GM18868 (cell line): ENCODE results near the gene STN1.

Experiments
- ATAC-seq: cut with Tn5 transposase; IDR thresholded peaks from one replicate; pipeline ENCODE4 v1.9.1; 2021; ENCODE audit warnings: mild to moderate bottlenecking, moderate library complexity; ENCODE audit not compliant: unreplicated experiment

The STN1 gene, protein sequence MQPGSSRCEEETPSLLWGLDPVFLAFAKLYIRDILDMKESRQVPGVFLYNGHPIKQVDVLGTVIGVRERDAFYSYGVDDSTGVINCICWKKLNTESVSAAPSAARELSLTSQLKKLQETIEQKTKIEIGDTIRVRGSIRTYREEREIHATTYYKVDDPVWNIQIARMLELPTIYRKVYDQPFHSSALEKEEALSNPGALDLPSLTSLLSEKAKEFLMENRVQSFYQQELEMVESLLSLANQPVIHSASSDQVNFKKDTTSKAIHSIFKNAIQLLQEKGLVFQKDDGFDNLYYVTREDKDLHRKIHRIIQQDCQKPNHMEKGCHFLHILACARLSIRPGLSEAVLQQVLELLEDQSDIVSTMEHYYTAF

DNA sequence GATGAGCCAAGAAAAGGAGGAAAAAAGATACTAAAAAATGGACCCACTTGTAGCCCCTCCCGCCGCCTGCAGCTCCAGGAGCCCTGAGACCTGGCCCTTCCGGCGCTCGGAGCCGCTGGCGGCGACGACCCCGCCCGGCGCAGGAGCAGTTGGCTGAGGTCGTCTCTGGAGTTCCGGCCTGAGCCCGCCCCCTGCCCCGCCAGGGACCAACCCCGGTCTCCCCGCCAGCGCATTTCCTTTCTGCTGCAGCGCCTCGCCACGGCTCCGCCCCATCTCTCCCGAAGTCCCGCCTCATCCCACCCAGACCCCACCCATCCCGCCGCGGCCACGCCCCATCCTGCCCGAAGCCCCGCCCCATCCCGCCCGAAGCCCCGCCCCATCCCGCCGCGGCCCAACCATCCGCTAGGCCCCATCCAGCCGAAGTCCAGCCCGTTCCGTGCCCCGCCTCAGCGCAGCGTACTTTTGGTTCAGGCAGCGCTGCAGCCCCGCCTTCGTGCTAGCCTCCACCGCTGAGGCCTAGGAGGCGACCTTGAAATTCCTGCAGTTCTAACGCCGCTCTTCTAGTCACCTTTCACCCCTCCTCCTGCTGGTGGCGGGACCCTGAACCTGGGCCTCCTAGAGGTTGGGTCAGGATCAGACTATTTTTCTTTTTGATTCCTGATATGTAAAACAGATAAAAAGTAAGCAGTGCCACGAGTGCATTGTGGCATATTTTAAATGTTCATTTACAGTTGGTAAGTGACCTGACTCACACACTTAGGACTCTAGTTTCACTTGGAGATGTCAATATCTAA is at the start of gene STN1:
Gene STN1 (minus strand): TSS at position 132 of the 794 bp plus-strand sequence. CDS start 590 bp downstream, outside the sequence.
- ATAC-seq: peak; percentile 93

DNA sequence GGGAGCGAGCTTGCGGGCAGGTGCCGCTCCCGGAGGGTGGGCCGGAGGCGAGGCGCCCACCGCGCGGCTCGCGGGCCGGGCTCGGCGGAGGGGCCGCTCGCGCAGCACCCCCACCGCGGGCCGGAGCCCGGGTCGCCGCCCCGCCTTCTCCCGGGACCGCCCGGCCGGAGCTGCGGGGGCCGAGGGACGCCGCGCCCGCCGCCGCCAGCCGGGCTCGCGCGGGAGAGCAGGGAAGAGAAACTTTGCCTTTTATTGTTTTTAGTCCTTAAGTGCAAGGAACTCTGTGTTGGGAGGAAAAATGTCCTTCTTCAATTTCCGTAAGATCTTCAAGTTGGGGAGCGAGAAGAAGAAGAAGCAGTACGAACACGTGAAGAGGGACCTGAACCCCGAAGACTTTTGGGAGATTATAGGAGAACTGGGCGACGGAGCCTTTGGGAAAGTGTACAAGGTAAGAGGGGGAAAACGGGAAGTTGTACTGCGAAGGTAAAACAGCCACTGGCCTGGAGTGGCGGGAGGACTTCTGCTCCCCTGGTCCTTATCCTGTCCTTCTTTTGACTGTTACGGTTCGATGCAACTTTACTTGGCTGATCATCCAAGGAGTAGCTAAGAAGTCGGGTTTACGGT is 49.6 kb upstream of the STN1 start:
- peak; percentile 42 for ATAC-seq

DNA sequence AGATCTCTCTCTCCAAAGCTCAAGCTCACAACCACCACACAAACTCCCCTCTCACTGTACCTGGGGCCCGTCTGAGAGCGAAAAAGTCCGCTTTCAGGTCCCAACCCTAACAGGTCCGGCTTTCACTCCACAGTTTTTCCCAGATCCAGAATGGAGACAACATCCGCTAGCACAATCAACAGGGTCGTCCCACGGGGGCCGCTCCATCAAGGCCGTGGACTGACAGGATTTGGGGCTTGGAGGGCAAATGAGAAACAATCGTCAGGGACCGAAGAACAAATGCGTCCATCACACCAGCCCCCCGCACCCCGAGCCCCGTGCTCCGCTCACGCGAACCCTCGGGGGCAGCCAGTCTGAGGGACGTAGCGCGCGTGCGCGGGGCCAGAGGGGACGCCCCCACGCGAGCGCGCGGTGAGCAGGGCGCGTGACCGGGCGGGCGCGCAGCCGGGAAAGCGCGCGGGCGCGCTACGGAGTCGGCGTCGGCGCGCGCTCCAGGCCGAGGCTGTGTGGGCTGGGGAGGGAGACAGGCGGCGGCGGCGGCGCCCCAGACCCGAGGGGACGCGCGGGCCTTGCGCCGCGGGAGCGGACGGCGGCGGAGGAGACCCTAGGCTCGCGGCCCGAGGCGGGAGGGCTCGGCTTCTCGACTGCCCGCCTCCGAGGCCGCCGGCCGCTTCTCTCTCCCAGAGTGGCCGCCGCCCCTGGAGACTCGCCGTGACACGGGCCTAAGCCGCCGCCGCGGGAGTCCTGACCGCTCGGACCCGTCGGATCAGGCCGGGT is 48.9 kb upstream of the STN1 start, which contains the start of gene SLK:
Gene SLK (plus strand): TSS at position 470 of the 777 bp plus-strand sequence. CDS start 606 bp downstream, outside the sequence.
- ATAC-seq: peak; percentile 78

DNA sequence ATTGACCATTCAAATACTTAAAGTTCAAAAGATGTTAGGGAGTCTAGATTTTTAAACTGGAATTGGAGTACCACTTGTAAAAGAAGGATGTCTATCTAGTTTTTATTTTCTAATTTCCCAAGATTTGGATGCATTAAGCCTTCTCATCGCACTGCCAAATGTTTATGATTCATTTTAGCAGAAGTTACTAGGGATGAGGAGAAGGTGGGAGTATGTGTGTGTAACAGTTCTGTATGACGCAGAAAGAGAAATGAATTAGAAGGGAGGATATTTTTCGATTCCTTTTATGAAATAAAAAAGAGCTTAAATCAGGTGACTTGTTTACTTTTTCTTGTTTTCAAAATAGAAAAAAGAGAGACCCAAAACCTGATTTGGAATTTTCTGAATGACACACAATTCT is 42.1 kb upstream of the STN1 start:
- no peak for ATAC-seq

DNA sequence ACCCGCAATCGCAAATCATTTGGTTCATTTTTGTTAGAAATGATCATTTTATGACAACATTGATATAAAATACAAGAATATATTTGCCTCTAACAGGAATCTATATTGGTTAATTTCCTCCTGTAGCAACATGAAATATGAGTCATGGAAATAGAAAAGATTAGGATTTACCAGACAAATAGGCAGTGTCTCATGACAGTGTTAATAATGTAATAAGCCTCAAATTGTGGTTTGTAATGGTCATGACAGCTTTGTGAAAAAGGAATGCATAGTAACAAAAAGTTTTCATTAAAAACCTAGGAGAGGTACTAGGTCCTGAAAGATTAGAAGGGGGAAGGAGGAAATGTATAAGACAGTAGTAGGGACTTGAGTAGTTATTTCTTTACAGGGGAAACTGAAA is 41.0 kb upstream of the STN1 start:
- ATAC-seq: no peak

DNA sequence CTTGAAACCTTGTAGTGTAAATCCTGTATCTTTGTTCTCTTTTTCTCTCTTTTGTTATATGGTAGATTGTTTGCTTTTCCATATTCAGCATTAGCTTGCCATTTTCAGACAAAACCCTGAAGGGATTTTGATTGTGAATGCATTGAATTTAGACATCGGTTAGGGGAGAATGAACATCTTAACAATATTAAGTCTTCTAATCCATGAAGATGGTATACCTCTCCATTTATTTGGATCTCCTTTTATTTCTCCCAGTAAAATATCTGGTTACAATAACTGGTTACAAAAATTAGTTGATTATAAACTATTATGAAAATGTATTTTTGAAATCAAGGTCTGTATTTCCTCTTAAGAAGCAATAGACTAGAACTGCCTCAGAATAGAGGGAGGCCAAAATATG is 36.6 kb upstream of the STN1 start:
- no peak for ATAC-seq

DNA sequence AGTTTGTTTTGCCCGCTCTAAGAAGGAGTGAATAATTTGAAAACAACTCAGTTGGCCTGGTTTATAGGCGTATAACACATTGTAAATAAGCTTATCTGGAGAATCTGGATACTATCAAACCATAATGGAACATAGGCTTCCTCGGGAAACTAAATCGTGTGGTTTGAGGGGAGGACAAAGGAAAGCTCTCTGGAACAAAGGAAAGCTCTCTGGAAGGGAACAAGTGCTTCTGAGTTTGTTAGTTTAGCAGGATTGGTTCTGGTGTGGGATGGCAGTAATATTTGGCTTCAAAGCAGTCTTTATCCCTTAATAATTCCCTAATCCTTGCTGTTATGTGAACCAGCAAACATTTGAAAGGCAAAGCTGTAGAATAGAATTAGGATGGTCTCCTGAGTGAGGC is 34.0 kb upstream of the STN1 start:
- no peak for ATAC-seq

DNA sequence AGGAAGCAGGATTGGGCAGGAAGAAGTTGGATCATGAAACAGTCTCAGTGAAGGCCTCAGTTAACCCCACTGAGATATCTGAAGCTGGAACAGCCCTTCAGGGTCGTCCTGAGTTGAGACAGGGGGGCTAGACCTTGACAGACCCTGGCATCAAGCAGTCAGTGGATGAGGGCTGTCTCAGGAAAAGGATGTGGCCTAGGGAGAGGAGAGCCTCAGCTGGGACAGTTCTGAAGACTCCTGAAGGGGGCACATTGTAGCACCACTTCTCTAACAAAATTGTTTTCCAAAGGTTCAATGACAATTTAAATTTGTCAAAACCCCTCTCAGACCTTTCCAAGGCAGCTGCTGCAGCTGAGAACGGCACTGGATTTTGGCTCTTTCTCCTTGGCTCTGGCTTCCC is 33.2 kb upstream of the STN1 start:
- no peak for ATAC-seq

DNA sequence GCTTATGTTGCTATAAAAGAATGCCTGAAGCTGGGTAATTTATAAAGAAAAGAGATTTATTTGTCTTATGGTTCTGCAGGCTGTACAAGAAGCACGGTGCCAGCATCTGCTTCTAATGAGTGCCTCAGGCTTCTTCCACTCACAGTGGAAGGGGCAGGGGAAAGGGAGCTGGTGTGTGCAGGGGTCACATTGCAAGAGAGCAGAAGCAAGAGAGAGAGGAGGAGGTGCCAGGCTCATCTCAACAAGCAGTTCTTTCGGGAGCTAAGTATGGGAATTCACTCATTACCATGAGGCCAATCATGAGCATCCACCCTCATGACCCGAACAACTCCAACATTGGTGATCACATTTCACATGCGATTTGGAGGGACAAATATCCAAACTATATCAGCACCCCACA is 31.7 kb upstream of the STN1 start:
- ATAC-seq: no peak

DNA sequence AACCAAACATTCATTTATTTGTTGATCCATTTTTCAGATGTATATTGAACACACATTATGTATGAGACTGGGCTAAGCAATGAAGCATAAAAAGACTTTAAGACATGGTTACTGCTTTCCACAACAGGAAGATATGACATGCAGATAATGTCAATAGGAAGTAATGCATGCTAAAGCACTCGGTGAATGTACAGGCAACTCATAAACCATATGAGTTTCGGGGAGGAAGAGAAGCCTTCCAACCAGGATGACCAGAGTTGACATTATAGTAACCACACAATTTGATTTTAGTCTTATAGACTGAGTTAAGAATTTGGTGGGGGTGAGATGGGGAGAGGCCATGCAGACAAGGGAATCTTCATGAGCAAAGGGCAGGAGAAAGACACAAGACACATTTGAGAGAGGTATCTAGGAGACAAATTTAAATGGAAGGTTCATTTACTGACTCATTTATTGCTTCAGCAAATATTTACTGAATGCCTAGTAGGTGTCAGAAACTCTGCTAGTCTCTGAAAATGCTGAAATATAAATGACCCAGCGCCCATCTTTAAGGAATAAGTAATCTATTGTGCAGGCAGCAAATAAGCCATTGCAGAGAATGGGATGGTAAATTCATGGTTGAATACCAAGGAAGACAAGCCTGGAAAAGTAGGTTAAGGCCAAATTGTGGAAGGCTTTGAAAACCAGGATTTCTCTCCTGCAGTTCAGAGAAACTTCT is 30.0 kb upstream of the STN1 start:
- ATAC-seq: no peak

DNA sequence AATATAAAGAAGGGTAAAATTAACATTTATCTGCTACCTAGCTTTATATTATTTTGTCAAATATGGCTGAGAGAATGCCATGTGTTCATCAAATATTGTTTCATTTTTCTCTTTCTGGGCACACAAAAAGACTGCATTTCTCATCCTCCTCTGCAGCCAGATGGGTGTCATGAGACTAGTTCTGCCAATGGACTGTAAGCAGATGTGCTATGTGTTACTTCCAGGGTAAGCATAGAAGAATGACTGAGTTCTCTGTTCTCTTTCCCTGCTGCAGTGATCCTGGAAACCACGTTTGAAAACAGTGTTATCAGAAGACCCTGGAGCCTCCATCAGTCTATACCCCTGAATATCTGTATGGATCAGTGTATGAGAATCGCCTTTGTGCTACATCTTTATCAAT is 24.9 kb upstream of the STN1 start:
- ATAC-seq: no peak

DNA sequence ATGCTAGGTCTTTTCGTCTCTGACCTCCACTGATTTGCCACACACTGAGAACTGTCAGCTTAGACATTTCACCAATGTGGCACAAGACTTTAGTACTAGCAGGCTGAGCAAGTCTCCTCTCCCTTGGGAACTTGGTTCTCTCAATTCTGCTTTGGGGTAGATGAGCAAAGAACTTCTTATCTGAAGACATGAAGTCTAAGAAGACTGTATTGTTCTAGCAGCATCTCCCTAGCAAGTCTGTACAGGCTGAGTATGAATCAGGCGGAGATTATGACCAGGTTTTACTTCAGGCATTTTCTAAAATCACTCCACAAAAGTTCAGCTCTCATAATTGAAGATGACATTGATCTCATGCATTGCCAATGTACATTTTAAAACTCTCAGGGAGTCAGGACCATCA is 23.8 kb upstream of the STN1 start:
- no peak for ATAC-seq

DNA sequence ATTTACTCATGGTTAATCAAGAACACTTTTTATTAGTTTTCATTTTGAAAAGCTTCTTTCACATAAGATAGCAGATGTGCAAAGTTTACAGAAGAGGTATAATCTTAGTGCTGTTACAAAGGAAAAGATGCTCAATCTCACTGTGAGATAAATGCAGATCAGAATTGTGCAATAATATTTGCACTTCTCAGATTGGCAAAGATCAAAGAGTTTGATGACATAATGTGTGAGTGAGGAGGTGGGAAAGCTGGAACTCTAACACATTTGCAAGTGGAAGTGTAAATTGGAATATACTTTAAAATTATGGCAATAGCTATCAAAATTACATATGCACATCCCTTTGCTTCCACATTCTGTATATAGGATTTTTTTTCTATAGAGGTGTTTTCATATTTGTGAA is 21.5 kb upstream of the STN1 start:
- ATAC-seq: no peak

DNA sequence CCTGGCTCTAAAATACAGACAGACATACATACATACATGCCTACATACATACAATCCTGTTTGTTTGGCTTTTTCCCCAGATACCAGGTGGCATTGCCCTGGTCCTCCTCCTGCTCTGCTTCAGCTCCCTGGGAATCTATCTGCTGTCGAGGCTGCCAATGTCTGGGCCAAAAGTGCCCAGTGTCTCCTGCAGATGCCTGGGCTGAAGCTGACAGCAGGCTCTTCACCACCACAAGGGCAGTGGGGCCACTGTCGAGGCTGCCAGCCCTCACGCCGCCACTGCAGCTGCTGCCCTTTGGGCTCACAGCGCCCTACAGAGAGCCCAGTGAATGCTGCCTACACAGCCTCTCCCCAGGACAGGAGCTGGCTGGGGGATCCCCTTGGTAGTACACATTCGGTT is 18.0 kb upstream of the STN1 start:
- no peak for ATAC-seq

DNA sequence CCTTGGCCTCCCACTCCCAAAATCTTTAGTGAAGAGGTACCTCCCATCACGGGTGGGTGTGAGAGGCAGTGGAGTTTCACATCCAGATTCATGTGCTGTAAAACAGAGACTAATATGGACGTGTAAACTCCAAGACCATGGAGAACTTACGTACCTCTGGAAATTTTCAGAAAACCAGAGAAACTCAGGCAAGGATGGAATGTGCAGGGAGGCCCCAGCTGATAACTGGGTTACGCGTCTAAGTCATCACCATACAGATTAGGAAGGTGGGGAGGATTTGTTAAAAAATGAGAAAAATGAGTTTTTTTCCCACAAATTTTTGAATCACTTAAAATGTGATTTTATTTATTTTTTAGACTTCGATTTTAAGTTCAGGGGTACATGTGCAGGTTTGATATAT is 16.3 kb upstream of the STN1 start:
- no peak for ATAC-seq

DNA sequence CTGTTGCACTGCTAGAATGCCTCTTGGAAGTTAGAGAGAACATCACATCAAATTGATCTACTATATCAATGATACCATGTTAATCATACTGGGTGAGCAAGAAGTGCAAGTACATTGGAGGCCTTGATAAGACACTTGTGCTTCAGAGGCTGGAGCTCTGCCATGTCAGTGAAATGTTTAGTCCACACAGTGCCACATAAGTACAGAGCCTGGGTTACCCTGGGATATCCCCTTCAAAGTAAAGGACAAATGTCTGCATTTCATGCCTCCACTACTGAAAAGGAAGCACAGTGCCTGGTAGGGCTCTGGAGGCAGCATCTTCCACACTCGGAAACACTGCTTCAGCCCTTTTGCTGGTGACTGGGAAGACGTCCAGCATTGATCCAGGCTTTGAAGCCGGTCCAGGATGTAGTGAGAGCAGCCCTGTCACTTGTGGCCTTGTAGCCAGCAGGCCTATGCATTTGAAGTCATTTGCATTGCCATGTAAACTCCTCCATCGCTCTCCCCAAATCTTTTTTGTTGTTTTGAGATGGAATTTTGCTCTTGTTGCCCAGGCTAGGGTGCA is 15.7 kb upstream of the STN1 start:
- ATAC-seq: no peak

DNA sequence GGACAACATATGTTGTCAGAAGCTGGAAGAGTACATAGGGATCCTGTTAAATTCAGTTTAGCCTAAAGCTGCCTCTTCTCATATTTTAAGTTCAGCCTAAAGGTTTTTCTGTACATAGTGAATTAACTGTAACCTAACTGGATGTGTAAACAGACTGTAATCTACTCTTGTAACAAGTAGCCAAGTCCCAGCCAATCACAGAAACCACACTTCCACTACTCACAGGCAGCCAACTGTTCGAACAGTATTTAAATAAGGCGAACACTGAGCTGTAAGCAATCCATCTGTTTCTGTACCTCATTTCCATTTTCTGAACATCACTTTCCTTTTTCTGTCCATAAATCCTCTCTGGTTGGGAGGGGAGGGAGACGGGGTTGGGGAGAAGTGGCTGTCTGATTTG is 15.0 kb upstream of the STN1 start:
- no peak for ATAC-seq

DNA sequence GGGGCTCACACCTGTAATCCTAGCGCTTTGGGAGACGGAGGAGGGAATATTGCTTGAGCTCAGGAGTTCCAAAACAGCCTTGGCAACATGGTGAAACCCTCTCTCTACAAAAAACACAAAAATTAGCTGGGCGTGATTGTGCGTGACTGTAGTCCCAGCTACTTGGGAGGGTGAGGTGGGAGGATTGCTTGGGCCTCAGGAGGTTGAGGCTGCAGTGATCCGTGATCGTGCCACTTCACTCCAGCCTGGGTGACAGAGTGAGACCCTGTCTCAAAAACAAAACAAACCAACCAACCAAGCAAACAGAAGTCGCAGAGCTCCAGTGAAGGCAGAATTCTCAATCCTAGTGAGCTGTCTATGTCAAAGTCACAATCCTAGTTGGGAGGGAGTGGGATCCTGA is 14.3 kb upstream of the STN1 start:
- no peak for ATAC-seq

DNA sequence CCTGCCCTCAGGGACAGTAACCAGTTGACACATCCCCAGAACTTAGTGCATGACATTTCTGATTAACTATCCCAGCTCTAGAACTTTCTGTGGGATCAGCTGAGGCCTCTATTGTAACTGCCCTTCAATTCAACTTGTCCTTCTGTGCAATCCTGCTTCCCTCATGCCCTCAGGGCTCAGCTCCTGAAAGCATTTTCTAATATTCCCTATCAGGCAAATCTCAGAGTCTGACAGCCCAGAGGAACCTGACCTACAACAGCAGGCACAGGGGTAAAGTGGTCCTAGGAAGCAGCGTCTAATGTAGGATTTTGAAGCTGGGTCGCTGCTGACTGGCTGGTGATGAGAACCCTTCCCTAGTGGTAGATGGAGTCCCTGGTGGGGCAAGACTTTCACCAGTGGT is 13.6 kb upstream of the STN1 start:
- ATAC-seq: no peak

DNA sequence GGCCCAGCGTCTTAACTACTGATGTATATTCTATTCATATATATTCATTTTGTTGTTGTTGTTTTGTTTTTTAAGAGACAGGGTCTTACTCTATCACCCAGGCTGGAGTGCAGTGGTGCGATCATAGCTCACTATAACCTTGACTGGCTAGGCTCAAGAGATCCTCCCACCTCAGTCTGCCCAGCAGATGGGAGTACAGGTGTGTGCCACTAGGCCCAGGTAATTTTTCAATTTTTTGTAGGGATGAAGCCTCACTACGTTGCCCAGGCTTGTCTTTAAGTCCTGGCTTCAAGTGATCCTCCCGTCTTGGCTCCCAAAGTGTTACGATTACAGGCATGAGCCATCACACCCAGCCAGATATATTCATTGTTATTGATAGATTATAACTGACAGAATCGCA is 12.9 kb upstream of the STN1 start:
- no peak for ATAC-seq
